ENCODE data around the gene SOX30.
"Not testable (repeated sequence)": the region's sequence is repeated elsewhere in the genome, so short reads cannot be mapped to it uniquely, and the experiment has no call there.

SOX30 gene
- total RNA-seq = 0 to 0.53 (median 0.06) reads per million in 4 experiments

DNA sequence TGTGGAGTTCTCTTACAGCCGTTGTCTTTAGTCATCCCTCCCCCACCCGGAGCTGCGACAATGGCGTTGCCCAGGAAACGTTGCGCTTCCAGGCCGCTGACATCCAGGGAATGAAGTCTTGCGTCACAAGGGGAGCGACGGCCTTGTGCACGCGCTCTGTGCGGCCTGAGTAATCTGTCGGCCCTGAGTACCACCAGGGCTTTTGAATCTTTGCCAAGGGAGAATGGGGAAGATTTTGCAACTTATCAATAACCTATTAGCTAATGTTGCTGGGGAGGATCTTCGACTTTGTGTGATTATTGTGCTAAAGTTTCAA lies at the start of gene SOX30:
Gene SOX30 (minus strand): TSS at position 62 of the 316 bp plus-strand sequence. CDS start 360 bp downstream, outside the sequence.
- no peak for DNase-seq

DNA sequence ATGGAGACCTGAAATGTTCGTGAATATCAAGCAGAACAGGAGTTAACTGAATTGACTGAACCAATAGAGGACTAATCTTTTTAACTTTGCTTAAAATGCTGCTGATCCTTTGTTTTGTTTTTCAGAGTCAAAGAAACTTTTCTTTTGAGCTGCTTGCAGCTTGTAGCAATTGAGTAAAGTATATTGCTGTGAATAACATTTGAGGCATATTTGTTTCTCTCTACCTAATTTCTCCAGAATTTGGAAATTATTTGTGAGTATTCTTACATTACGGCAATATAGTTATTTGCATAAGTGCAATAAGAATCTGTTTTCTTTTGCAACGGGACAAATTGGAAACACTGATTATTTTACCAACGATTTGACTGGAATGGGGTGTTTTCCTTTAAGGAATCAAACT lies 46.4 kb upstream of the SOX30 start:
- not testable (repeated sequence) for DNase-seq

DNA sequence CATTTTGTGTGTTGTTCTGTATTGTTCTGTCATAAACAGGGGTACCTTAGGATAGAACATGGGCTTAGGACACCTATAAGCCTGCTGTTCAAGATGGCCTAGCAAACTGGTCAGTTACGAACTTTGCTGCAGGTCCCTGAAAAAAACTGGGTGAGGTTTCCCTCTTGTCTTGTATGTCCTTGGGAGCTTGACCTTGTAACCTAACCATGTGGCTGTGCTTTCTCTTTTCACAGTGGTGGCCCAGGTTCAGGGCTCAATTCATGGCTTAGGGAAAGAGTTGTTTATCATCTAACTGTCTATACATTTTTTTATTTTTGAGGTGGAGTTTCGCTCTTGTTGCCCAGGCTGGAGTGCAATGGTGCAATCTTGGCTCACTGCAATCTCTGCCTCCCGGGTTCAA lies 43.9 kb upstream of the SOX30 start:
- not testable (repeated sequence) for DNase-seq

DNA sequence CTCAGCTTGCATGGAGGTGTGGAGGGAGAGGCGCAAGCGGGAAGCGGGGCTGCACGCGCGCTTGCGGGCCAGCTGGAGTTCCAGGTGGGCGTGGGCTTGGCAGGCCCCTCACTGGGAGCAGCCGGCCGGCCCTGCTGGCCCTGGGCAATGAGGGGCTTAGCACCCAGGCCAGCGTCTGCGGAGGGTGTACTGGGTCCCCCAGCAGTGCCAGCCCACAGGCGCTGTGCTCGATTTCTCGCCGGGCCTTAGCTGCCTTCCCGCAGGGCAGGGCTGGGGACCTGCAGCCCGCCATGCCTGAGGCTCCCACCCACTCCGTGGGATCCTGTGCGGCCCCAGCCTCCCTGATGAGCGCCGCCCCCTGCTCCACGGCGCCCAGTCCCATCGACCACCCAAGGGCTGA lies 41.6 kb upstream of the SOX30 start:
- DNase-seq = not testable (repeated sequence)

DNA sequence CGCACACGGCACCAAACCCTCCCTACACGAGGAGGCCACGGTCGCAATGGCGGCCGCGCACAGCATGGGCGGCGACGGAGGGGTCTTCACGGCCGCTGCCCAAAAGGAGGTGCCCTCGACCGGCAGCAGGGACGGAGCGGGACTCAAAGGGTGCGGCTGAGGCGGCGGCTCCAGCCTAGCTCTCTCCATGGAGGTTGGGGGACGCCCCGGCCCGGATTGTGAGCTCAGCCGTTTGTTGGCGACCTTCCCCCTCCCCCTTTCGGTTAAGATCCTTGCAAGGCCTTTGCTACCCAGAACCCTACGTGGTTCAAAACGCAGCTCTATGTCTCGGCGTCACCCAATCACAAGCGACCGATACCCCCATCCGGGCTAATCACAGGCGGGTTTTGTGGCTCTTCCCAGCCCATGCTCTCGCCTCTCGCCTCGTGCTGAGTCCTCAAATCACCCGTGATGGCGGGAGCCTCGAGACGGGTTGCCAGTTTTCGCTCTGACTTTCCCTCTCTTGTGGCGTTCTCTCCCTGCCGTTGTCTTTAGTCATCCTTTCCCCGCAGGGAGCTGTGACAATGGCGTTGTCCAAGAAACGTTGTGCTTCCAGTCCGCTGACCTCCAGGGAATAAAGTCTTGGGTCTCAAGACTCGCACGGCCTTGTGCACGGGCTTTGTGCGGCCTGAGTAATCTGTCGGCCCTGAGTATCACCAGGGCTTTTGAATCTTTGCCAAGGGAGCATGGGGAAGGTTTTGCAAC lies 38.6 kb upstream of the SOX30 start:
- DNase-seq = no peak

DNA sequence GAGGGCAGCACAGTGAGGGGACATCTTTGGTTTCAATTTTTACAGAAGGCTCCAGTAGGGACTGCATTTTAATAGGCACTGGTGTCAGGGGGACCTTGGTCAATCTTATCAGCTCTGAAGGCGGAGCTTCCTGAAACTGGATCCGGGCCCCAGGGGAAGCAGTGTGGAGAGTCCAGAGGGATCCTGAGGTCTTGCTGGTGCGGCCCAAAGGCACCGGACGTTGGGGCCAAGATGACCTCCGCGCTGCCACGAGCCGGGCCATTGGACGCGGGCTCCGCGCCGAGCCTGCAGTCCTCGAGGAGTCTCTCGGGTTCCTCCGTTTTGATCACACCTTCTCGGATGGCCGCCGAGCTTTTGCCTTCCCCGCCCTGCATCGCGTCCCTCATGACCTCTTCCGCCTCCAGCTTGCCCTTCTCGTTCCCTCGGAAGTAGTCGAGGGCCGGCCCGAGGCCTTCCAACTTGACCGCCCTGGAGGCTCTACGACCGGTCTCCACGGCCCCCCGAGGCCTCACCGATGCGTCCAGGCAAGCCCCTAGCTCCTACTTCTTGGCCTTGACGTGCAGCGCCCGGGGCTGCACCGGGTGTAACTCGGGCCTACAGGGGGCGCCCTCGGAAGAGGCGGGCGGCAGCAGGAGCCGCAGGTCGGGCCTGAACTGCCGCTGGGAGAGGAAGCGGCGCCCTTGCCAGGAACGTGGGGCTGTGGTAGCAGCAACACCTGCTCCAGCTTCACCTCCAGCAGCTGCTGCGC lies 37.9 kb upstream of the SOX30 start:
- no peak for DNase-seq

DNA sequence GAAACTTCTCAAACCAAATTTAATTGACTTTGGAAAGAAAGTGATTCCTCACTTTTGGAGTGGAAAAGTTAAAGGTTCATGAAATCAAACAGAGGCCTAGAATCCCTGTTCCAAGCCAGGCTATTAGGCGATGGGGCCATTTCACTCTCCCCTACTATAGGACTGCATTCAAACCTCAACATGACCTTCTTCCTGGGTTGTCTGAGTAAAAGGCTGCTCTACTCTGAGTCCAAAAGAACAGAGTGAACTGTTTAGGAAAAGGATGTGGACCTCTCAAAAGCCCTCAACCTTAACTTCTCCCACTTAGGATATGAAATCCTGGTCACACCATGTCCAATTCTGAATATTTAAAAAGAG lies 34.9 kb upstream of the SOX30 start:
- DNase-seq = no peak

DNA sequence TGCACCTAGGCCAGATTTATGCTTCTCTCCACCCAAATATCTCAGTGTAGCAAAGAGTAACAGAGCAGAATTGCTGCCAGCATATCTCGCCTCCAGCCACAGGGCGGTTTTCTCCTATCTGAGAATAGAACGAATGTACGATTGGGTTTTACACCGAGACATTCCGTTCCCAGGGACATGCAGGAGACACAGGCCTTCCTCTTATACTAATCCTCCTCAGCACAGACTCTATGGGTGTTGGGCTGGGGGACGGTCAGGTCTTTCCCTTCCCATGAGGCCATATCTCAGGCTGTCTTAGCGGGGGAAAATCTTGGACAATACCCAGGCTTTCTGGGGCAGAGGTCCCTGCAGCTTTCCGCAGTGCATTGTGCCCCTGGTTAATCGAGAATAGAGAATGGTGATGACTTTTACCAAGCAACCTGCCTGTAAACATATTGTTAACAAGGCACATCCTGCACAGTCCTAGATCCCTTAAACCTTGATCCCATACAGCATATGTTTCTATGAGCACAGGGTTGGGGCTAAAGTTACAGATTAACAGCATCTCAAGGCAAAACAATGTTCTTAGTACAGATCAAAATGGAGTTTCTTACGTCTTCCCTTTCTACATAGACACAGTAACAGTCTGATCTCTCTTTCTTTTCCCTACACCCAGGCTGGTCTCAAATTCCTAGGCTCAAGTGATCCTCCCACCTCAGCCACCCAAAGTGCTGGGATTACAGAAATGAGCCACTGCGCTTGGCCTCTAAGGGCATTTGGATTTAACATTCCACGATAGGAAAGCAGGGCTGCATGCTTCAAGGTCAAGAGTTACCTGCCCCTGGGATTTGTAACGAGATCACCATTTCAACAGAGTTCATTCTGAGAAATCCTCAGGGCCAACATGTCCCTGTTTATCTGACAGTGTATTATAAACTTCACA lies 34.3 kb upstream of the SOX30 start:
- not testable (repeated sequence) for DNase-seq

DNA sequence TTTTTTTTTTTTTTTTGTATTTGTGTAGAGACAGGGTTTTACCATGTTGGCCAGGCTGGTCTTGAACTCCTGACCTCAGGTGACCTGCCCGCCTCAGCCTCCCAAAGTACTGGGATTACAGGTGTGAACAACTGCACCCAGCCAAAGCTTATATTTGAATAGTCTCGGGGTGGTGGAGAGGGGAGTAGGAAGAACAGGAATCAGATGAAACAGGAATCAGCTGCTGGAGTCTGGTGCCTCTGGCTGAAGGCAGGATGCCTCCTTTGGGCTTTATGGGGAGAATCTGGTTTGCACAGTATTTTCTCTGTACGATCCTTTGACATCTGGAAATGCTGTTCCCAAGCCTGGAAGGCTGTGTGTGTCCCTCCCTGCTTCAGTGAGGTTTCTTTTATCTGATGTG lies 30.0 kb upstream of the SOX30 start:
- DNase-seq = no peak

DNA sequence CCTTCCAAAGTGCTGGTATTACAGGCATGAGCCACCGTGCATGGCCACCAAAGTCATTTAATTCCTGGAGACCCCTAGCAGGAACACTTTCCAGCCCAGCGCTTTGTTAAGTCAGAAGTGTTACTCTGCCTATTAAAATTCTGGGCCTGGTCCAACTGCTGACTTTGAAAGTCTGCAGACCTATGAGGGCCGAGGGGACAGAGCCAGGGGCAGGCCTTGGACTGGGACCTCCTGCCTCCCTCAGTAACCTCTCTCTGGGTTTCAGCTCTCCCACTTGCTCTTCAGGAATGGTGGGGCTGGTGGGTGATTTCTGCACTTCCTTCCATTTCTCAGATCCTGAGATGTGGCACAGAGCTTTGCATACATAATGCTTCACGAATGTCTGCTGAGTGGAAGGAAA lies 28.8 kb upstream of the SOX30 start:
- DNase-seq = no peak

DNA sequence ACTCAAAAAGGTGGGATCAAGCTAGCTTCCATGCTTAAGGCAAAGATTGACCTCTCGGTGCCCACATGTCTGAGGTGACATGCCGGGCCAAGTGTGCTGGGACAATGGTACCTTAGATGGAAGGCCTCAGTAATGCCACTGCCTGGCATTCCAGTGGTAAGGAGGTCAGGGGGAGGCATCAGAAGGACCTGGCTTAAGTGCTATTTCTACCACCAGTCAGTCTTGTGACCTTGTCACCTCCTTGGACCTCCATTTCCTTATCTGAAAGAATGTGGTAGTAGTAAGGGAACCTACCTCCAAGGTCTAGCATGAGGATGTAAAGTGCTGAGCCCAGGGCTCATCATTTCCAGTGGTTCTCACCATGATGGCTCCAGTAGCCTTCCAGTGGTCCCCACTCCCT lies 28.0 kb upstream of the SOX30 start:
- no peak for DNase-seq

DNA sequence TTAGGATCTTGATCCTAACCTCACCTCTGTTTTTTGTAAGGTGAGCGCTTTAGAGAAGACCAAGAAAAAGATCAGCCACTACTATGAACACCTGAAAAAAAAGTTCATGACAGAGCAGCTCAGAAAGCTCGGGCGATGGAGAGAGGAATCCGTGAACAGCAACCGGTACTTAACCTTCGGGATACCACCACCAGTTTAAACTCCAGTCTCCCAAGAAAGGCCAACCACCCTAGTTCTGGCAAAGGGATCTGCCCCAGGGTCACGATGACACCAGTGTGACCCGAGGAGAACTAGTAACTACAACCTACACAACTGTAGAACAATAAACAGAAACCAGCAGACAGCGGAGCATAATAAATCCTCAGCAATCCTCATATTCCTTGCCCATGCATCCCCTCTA lies 27.6 kb upstream of the SOX30 start:
- no peak for DNase-seq

DNA sequence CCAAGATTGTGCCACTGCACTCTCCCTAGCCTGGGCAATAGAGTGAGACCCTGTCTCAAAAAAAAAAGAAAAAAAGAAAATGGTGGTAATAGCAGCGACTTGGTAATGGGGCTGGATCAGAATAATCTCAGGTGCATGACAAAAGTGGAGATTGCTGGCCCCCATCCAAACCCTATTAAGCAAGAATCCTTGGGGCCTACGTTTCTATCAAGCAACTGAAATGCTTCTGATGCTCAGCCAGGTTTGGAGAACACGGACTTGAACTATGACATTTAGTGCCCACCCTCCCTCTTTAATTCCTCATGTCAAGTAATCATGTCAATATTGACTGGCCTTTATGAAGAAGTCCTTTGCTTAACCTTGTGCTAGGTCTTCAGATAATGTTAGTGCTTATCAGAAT lies 25.7 kb upstream of the SOX30 start:
- no peak for DNase-seq

DNA sequence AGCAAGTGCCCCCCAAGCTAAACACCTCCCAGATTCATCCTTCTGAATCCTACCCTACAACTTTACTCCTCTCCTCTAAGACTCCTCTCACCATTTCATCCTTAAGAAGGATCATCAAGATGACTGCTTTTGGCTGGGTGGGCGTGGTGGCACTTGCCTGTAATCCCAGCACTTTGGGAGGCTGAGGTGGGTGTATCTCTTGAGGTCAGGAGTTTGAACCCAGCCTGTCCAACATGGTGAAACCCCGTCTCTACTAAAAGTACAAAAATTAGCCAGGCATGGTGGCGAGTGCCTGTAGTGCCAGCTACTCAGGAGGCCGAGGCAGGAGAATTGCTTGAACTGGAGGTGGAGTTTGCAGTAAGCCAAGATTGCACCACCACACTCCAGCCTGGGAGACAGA lies 22.1 kb upstream of the SOX30 start:
- DNase-seq = not testable (repeated sequence)

DNA sequence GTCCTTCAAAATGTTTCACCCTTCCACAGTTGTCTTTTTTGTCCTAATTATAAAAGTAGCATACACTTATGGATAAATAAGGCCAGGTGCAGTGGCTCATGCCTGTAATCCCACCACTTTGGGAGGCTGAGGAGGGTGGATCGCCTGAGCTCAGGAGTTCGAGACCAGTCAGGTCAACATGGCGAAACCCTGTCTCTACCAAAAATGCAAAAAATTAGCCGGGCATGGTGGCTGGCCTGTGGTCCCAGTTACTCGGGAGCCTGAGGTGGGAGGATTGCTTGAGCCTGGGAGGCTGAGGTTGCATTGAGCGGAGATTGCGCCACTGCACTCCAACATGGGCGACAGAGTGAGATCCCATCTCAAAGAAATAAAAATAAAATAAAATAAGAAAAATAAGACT lies 20.7 kb upstream of the SOX30 start:
- no peak for DNase-seq

DNA sequence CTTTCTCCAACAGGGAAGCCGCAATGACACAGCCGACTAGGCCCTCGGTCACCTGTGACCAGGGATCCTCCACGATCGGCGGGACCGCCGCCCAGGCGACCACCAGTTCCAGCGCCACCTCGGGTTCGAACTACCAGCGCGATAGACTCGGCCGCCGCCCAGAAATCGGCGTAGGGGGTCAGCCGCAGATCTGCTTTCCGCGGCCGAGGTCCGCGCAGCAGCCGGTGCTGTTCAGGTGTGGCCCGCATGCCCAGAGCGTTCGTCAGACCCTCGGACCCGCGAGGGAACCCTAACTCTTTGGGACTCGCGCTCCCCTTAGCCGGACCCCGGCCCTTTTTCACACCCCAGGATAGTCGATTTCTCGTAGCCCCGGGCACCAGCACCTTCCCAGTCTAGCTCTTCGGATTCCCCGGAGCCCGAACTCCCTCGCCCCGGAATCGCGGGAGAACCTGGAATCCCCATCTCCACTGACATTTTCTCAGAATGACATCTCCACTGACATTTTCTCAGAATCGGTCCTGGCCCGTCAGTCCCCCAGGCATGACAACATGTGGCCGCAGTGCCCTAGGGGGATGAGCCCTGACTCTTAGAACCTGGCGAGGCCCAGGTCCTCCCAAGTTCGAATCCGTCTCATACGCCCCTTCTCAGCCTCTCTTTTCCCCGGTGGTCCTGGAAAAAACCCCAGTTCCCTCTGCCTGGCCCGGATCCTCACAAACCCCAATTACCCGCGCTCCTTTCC lies 19.5 kb upstream of the SOX30 start:
- no peak for DNase-seq

DNA sequence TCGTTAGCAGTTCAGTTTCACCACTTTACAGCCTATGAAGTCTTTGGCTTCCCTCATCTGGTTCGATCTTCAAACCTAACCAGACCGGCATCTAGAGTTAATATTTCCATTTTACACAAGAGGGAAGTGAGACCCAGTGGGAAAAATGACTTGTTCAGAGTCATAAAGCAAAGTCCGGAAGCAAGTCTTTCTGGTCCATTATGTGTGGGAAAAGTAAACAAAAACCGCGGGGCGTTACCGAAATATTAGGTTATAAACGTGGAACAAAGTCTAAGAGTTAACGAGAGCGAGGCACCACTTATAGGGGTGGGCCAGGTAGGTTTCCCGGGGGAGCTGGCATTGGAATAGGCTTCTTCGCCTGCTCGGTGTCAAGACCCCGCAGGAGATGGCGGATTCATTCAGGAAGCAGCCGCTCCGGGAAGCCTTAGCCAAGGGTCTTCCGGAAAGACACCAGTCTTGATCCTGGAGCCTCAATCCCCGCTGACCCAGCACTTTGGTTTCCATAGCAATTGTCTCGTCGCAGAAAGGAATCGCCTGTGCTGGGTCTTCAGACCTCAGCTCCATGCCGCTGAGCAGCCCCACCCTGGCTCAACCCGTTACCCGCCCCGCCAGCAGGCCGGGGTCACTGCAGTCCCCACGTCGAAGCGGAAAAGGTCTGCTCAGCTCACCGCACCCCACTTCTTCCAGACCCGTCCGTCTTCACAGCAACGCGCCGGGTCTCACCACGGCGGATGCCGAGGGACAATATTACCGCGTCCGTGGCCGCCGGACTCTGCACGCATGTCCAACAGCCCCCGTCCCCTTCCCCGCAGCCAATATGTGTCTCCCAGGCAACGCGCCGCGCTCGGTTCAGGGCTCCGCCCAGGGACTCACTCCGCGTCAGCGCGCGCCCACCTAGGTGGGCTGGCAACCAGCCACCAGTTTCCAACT lies 18.7 kb upstream of the SOX30 start, which contains the start of gene C5orf52:
Gene C5orf52 (plus strand): TSS at position 872 of the 930 bp plus-strand sequence. CDS start 82 bp downstream, outside the sequence.
- DNase-seq = no peak

DNA sequence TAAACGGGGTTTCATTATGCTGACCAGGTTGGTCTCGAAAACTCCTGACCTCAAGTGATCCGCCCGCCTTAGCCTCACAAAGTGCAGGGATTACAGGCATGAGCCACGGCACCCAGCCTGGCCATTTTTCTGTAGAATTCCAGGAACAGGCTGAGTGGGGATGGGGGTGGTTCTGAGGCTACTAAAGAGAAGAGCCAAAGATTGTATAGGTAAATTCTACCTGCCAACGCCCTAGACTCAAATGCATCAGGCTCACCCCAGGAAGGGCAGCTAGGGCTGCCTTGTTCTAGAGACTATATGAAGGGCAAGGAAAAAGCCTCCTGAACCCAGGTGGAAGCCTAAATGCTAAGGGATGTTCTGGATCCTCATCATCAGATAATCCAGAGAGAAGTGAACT lies 17.5 kb upstream of the SOX30 start:
- DNase-seq = no peak

DNA sequence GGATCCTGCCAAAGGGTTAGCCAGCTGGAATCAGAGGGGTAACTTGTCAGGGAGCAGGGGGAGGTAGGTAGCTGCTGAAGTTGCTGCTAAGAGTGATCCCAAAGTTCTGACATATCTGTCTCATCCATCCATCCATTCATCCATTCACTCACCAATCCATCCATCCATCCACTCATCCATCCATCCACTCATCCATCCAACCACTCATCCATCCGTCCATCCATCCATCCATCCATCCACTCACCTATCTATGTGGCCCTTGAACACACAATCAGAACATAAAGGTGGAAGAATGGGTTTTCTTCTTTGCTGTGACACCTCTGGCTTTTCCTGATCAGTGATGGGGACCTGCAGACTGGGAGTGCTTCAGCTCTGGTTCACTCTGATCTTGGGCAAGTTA lies 16.1 kb upstream of the SOX30 start:
- DNase-seq = no peak

DNA sequence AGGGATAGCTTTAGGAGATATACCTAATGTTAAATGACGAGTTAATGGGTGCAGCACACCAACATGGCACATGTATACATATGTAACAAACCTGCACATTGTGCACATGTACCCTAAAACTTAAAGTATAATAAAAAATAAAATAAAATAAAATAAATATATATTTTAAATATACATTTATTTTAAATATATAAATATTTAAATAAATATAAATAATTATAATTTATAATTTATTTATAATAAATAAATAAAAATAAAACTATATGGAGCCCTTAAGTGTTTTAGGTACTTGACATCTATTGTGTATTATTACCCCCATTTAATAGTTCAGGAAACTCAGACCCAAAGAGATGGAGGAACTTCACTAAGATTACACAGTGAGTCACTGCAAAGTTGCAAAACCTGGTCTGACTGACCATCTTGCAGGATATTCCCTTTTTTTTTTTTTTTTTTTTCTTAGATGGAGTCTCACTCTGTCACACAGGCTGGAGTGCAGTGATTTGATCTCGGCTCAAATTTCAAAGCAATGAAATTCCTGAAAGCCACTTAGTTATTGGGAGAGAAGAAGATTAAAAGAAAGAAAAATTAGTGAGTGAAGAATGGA lies 13.3 kb upstream of the SOX30 start:
- DNase-seq = no peak
